ENCODE data around the gene HSD17B3. TPM values are rescaled to one million over a fixed set of nuclear protein-coding genes. Genes with fewer than 3 reads are reported as not detected.

HSD17B3 gene
- polyA plus RNA-seq, 1 donor (not counting 4 experiments of a cell fraction or from before 2014, with no cell fraction given): 0.17 TPM

DNA sequence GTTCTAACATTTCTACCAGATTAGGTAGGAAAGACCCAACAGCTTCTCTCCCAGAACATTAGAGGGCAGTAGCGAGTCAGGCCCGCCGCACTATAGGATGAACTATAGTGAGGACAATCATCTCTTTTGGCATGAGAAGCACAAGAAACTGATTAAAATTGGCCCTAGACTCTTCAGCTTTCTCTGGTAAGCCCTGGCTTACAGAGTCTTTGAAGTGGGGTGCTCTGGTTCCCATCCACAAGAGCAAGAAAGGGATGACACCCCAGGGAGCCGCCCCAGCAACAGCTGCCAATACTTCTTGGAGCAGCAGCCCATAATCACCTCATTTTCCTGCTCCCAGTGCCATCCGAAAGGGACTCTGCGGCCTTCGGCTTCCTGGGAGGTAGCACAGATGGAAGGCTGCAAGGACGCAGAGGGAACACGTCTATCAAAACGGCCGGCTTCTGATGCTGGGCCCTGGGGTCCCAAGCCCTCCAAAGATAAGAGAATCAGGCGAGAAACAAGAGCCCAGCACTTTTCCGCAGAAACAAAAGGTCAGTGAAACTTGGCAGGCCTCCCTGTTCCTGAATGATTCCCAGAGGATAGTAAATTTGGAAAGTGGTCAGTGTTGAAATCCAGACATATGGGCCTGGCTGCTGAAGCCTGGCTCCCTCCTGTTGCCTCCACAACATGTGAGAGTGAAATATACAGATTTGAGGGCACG is 69.3 kb downstream of the HSD17B3 start:
- Histone ChIP-seq H3K4me3 (ENCODE audit: control insufficient read depth in 2 of 3, extremely low read depth in 1 of 3, insufficient read depth in 2 of 3, low read depth in 1 of 3, low read length in 3 of 3) (no peak overlapping the region), H3K4me1 (ENCODE audit: control insufficient read depth, extremely low read depth, insufficient read depth, low read length) (no peaks in the 10 kb centered on the region), H3K36me3 (ENCODE audit: control insufficient read depth in 2 of 2, extremely low read depth in 1 of 2, insufficient read depth in 2 of 2, low read length in 2 of 2) (no peaks in the 10 kb centered on the region), H4K20me1 (ENCODE audit: control insufficient read depth, extremely low read depth, insufficient read depth, low read length) (peaks cover 9% of the 10 kb centered on the region), H3K79me2 (ENCODE audit: control insufficient read depth, insufficient read depth, low read length) (no peaks in the 10 kb centered on the region), H3K4me2 (ENCODE audit: control insufficient read depth, extremely low read depth, insufficient read depth, low read depth, low read length) (no peak overlapping the region), H3K27ac (ENCODE audit: control insufficient read depth, insufficient read depth, low read length) (no peak overlapping the region), H3K27me3 (ENCODE audit: control insufficient read depth, extremely low read depth, insufficient read depth, low read length) (peaks cover 61% of the 10 kb centered on the region), H2AFZ (ENCODE audit: control insufficient read depth, low read length) (no peak overlapping the region), H3K9me1 (ENCODE audit: control insufficient read depth, extremely low read depth, insufficient read depth, low read length) (no peaks in the 10 kb centered on the region), H3K9ac (ENCODE audit: control insufficient read depth, extremely low read depth, insufficient read depth, low read length) (no peak overlapping the region), H3K9me3 (ENCODE audit: control insufficient read depth, low read depth, low read length) (no peaks in the 10 kb centered on the region)
- dilution Hi-C loops (cut with MboI; ENCODE audit: extremely low pct_ligation_motif_present, low sequenced_read_pairs): no loop called here
- DNase-seq (ENCODE audit: low read depth, low spot score) (no peak), FAIRE-seq (peak; percentile 73)
- TF ChIP-seq, protein P1, sequence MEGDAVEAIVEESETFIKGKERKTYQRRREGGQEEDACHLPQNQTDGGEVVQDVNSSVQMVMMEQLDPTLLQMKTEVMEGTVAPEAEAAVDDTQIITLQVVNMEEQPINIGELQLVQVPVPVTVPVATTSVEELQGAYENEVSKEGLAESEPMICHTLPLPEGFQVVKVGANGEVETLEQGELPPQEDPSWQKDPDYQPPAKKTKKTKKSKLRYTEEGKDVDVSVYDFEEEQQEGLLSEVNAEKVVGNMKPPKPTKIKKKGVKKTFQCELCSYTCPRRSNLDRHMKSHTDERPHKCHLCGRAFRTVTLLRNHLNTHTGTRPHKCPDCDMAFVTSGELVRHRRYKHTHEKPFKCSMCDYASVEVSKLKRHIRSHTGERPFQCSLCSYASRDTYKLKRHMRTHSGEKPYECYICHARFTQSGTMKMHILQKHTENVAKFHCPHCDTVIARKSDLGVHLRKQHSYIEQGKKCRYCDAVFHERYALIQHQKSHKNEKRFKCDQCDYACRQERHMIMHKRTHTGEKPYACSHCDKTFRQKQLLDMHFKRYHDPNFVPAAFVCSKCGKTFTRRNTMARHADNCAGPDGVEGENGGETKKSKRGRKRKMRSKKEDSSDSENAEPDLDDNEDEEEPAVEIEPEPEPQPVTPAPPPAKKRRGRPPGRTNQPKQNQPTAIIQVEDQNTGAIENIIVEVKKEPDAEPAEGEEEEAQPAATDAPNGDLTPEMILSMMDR (optimal IDR thresholded peaks at IDR 0.05 in 1 of 3, IDR thresholded peaks at IDR 0.05 in 1 of 3, conservative IDR thresholded peaks at IDR 0.05 in 1 of 3; ENCODE audit: extremely low read depth in 1 of 3, insufficient read depth in 2 of 3, low read length in 3 of 3): peak; percentile 79 to 96 (median 88)
- TF ChIP-seq EZH2 (IDR thresholded peaks at IDR 0.05; ENCODE audit: low read length): no peak

- H3K9ac ChIP-seq (ENCODE audit: control insufficient read depth, extremely low read depth, insufficient read depth, low read length): no peak overlapping the region
- dilution Hi-C loops (cut with MboI; ENCODE audit: extremely low pct_ligation_motif_present, low sequenced_read_pairs): no loop called here
Observed at GRCh38 chr9:96232164-96232538, 69.8 kb downstream of the HSD17B3 start.

More at GRCh38 chr9:96232164-96232538, 69.8 kb downstream of the HSD17B3 start:
- Histone ChIP-seq H3K9me1 (ENCODE audit: control insufficient read depth, extremely low read depth, insufficient read depth, low read length) (no peaks in the 10 kb centered on the region), H3K27ac (ENCODE audit: control insufficient read depth, insufficient read depth, low read length) (no peak overlapping the region), H4K20me1 (ENCODE audit: control insufficient read depth, extremely low read depth, insufficient read depth, low read length) (peaks cover 9% of the 10 kb centered on the region), H3K36me3 (ENCODE audit: control insufficient read depth in 2 of 2, extremely low read depth in 1 of 2, insufficient read depth in 2 of 2, low read length in 2 of 2) (no peaks in the 10 kb centered on the region), H3K4me2 (ENCODE audit: control insufficient read depth, extremely low read depth, insufficient read depth, low read depth, low read length) (no peak overlapping the region), H3K9me3 (ENCODE audit: control insufficient read depth, low read depth, low read length) (no peaks in the 10 kb centered on the region), H2AFZ (ENCODE audit: control insufficient read depth, low read length) (no peak overlapping the region), H3K27me3 (ENCODE audit: control insufficient read depth, extremely low read depth, insufficient read depth, low read length) (peaks cover 60% of the 10 kb centered on the region), H3K4me3 (ENCODE audit: control insufficient read depth in 2 of 3, extremely low read depth in 1 of 3, insufficient read depth in 2 of 3, low read depth in 1 of 3, low read length in 3 of 3) (no peak overlapping the region), H3K4me1 (ENCODE audit: control insufficient read depth, extremely low read depth, insufficient read depth, low read length) (no peaks in the 10 kb centered on the region), H3K79me2 (ENCODE audit: control insufficient read depth, insufficient read depth, low read length) (no peaks in the 10 kb centered on the region)
- TF ChIP-seq, protein P1 (optimal IDR thresholded peaks at IDR 0.05 in 1 of 3, IDR thresholded peaks at IDR 0.05 in 1 of 3, conservative IDR thresholded peaks at IDR 0.05 in 1 of 3; ENCODE audit: extremely low read depth in 1 of 3, insufficient read depth in 2 of 3, low read length in 3 of 3): no peak
- no peak for TF ChIP-seq EZH2 (IDR thresholded peaks at IDR 0.05; ENCODE audit: low read length)
- DNase-seq (ENCODE audit: low read depth, low spot score) (no peak), FAIRE-seq (no peak)
